ENCODE results near the gene ACP7.
A peak's percentile ranks its signal among the peaks of the same experiment; 100 is the strongest.

Gene ACP7

GRCh38 chr19:39155741-39156140 is 71.6 kb downstream of the ACP7 start:
- peak; percentile 7 for DNase-seq
- Histone ChIP-seq H3K36me3 (no peaks in the 10 kb centered on the region; the same call in 1 of the 2 replicates), H3K27me3 (no peaks in the 10 kb centered on the region), H3K9me3 (no peaks in the 10 kb centered on the region), H3K4me1 (peaks cover 14% of the 10 kb centered on the region), H3K4me3 (ENCODE audit: low read depth, low read length) (no peak overlapping the region)
- TF ChIP-seq CTCF (IDR thresholded peaks at IDR 0.05; ENCODE audit: low read depth, low read length): no peak

GRCh38 chr19:39156326-39157230 is 72.4 kb downstream of the ACP7 start:
- Histone ChIP-seq H3K4me1 (peaks cover 14% of the 10 kb centered on the region), H3K9me3 (no peaks in the 10 kb centered on the region), H3K27me3 (no peaks in the 10 kb centered on the region), H3K36me3 (no peaks in the 10 kb centered on the region; the same call in 1 of the 2 replicates), H3K4me3 (ENCODE audit: low read depth, low read length) (no peak overlapping the region)
- DNase-seq: peak; percentile 22
- no peak for TF ChIP-seq CTCF (IDR thresholded peaks at IDR 0.05; ENCODE audit: low read depth, low read length)

GRCh38 chr19:39157275-39157996 is 73.3 kb downstream of the ACP7 start:
- peaks cover 14% of the 10 kb centered on the region for H3K4me1 ChIP-seq
- no peak for TF ChIP-seq CTCF (IDR thresholded peaks at IDR 0.05; ENCODE audit: low read depth, low read length)
- H3K4me3 ChIP-seq (ENCODE audit: low read depth, low read length): no peak overlapping the region

GRCh38 chr19:39157997-39158389 is 73.8 kb downstream of the ACP7 start:
- no peak for TF ChIP-seq CTCF (IDR thresholded peaks at IDR 0.05; ENCODE audit: low read depth, low read length)
- no peaks in the 10 kb centered on the region for H3K27me3 ChIP-seq
- peaks cover 14% of the 10 kb centered on the region for H3K4me1 ChIP-seq
- H3K9me3 ChIP-seq: no peaks in the 10 kb centered on the region
- no peak overlapping the region for H3K4me3 ChIP-seq (ENCODE audit: low read depth, low read length)
- DNase-seq: peak; percentile 3
- H3K36me3 ChIP-seq: no peaks in the 10 kb centered on the region; the same call in 1 of the 2 replicates

More at GRCh38 chr19:39157275-39157996, 73.3 kb downstream of the ACP7 start:
- H3K36me3 ChIP-seq: no peaks in the 10 kb centered on the region; the same call in 1 of the 2 replicates
- no peak for DNase-seq
- no peaks in the 10 kb centered on the region for H3K9me3 ChIP-seq
- H3K27me3 ChIP-seq: no peaks in the 10 kb centered on the region

GRCh38 chr19:39158646-39159260 is 74.6 kb downstream of the ACP7 start:
- H3K4me1 ChIP-seq: peaks cover 14% of the 10 kb centered on the region
- H3K27me3 ChIP-seq: no peaks in the 10 kb centered on the region
- no peak for TF ChIP-seq CTCF (IDR thresholded peaks at IDR 0.05; ENCODE audit: low read depth, low read length)
- no peaks in the 10 kb centered on the region for H3K9me3 ChIP-seq
- DNase-seq: no peak
- no peaks in the 10 kb centered on the region for H3K36me3 ChIP-seq
- H3K4me3 ChIP-seq (ENCODE audit: low read depth, low read length): no peak overlapping the region

Data from BE2C (cell line).